OCI-M2 (cell line): Measurements from ENCODE around the gene WIZ.

Source experiments
- DNase-seq: peaks from one replicate; lab custom pipeline; 2025; ENCODE audit not compliant: unreplicated experiment; lab: John Stamatoyannopoulos, UW

The WIZ gene

DNA sequence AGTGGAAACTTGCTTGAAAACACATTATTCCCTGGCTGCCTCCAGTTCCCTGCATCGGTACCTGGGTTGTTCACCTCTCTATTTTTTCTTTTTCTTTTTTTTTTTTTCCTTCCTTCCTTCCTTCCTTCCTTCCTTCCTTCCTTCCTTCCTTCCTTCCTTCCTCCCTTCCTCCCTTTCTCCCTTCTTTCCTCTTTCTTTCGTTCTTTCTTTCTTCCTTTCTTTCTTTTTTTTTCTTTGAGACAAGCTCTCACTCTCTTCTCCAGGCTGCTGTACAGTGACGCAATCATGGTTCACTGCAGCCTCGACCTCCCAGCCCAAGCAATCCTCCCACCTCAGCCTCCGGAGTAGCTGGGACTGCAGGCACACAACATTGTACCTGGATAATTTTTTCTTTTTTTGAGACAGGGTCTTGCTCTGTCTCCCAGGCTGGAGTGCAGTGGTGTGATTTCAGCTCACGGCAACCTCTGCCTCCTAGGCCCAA lies 18.0 kb upstream of the WIZ start:
- DNase-seq, result no peak

DNA sequence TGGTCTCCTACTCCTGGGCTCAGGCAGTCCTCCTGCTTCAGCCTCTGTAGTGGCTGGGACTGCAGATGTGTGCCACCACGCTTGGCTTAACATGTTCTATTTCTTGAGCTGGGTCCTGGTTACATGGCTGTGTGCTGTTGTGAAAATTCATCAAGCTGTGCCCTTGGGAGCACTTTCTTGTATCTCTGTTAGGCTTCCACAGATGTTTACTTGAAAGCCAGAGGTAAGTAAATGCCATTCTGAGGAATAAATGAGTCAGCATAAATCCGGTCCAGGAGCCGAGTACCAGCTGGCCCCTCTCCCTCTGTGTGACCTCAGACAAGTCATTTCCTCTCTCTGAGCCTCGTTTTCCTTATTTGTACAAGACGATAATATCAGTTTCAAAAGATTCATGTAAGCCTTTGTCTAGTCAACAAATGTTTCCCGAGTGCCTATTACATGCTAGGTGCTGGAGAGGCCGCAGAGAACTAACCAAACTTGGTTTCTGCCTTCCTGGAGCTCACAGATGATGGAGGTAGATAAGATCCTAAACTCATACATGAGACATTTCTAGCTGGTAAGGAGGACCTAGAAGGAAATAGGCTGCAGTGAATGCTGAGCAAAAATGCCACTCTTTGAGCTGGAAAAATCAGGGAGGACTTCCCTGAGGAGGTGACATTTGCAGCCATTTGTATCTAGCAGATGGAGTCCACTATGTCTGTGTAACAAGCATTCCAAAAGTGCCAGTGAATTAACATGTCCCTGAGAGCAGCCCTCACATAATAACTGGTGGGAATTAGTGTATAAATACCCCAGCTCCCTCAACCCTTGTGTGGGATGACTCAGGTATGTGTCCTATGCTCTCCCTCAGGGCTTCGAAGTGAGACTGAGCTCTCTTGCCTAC lies 17.3 kb upstream of the WIZ start:
- no peak for DNase-seq

DNA sequence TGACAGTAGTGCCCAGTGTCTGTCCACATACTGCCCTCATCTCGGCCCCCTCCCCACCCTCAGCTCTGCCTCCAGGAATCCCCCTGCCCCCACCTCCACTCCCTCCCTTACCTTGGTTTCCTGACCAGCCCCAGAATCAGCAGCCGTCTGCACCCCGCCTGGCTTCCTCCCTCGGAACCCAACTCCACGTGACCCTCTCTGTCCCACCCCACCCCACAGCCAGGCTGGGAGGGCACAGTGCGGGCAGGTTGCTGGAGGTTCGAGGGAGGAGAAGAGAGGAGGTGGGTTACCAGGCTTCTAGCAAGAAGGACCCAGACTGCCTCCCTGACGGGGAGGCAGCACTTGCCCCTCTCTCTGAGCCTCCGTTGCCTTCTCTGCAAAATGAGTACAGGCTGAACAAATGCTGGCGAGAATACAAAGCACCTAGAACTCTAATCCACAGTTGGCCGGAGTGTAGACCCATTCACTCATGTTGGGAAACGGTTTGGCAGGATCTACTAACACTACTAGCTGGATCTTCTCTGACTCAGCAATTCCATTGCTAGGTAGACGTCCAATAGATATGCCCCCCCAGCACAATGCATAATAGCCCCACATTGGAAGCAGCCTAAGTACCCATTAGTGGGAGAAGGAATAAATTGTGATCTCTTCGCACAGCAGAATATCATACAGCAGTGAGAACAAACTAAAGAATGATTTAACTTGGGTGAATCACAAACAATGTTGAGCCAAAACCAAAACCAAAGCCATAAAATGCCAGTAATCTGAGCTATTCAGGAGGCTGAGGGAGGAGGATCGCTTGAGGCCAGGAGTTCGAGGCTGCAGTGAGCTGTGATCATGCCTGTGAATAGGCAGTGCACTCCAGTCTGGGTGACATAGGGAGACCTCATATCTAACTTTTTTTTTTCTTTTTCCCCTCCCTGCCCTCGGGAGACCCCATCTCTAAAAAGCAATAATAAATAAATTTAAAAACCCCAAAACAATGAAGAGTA lies 14.9 kb upstream of the WIZ start, which contains the start of gene RASAL3:
Gene RASAL3 (minus strand): TSS at position 151 of the 992 bp plus-strand sequence. CDS start 186 bp downstream, outside the sequence.
- DNase-seq, result no peak

DNA sequence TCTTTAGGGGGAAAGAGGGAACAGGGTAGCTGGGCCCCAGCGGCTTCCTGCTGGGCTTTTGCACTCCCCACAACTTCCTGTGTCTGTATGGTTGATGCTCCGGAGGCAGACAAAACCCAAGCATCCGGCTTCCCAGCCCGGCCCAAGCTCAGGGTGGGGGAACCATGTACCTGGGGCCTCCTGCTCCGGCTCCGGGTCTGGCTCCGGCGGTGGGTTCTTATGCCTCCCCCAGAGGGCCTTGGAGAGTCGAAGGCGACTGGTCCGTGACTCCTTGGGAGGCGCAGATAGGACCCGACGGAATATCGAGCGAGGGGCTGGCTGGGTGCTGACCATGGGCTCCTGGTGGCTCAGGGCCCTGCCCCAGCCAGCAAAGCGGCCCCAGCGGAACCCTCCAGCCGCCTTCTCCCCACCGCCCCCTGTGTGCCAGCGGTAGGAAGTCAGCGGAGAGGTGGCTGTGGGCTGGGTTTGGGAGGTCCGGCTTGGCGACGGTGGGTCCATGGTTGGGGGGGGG lies 14.2 kb upstream of the WIZ start:
- no peak for DNase-seq

DNA sequence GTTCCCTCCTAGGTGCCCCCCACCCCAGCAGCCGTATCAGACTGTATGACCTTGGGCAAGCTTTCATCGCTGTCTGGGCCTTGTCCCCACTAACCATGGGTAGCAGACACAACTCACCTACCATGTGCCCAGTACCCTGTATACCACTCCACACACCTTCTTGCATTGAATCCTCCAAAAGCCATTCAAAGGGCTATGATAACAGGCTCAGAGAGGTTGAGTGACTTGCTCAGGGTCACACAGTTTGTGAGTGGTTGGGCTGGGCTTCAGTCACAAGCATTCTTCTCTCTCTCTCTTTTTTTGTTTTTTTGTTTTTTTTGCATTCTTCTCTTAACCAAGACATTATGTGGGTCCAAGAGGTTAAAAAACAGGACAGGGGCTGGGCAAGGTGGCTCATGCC lies 11.9 kb upstream of the WIZ start:
- DNase-seq, result no peak

DNA sequence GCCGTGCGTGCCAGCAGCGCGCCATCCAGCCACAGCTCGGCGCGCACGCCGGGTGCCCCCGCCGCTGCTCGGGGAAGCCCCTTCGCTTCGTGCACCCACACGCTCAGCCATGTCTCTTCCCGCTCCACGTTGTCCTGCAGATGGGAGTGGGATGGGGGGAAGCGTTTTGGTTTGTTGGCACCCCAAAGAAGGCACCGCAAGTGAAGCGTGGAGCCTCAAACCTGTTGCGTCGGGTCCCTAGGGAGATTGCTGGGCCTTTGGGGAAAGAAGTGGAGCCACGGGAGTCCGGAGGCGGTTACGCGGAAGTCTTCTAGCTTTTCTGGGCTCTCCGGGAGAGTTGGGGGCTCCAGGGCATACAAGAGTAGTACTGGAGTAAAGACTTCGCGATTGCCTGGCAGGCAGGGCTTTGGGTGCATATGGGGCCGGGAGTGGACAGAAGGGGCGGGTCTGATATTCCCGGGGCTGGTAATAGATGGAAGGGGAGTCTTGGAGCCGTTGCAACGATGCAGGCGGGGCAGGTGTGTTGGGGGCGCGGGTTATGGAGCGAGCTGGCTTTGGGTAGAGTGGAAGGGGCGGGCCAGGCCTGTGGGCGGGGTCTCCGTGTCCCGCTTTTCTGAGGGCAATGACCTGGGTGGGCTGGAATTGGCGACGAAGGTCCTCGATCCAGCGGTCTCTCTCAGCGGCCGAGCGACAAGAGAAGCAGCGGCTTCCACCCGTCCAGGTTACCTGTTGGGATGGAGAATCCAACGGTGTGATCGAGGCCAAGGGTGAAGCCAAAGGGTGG lies 8.1 kb upstream of the WIZ start:
- no peak for DNase-seq

DNA sequence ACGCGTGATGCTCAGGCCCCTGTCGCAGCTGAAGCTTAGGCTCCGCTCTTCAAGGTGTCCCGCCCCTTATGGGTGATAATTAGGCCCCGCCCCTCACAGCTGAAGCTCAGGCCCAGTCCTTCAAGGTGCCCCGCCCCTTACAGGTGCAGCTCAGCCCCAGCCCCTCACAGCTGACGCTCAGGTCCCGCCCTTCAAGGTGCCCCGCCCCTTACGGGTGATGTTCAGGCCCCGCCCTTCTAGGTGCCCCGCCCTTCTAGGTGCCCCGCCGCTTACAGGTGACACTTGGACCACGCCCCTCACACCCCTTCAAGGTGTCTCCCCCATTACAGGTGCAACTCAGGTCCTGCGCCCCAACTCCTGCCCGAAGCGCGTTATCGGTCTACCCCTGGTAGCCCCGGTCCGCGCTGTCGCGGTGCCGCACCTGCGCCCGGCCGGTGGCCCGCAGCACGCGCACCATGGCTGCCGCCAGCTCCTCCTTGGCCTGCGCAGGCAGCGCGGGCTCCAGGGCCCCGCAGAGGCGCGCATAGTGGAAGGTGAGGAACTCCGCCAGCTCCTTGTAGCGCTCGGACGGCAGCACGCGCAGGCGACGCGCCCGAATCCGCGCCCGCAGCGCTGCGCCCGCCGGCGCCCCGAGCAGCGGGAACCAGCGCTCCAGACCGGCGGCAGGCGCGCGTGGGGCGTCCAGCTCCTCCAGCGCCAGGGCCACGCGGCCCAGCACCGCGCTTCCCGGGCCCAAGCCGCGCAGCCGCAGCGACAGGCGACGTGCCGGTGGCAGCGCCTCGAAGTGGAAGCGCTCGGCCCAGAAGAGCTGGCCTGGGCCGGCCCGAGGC lies 7.3 kb upstream of the WIZ start:
- DNase-seq, result no peak

DNA sequence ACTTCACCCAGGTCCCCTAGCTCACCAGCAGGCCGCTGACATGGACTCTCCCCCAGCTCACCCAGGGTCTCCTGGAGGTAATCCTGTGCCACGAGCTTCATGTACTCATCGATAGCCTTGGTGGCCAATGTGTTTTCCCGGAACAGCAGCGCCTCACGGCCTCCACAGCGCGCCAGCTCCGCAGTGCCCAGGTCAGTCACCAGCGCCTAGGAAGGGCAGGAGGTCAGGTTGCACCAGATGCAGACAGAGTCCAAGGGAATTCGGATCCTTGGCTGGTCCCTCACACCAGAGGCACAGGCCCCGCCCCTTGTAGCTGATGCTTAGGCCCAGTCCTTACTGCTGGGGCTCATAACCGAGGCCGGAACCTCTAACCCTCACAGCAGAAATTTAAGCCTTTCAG lies 6.7 kb upstream of the WIZ start:
- no peak for DNase-seq

DNA sequence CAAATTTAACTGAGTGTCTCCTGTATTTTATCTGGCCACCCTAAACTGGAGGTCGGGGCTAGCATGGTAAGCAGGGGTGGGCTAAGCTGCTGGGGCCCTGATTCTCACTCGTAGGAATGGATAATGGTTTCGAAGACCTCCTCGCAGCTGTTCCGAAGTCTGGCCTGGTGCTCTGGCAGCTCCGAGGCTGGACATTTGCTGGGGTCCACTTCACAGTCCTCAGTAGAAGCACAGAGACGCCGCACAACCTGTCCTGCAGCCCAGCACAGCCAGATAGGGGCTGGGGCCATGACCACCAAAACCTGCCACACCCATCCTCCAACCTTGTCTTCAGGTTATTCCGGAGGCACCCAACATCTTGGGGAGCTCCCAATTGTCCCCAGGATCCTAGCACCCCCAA lies 6.2 kb upstream of the WIZ start:
- DNase-seq, result no peak

DNA sequence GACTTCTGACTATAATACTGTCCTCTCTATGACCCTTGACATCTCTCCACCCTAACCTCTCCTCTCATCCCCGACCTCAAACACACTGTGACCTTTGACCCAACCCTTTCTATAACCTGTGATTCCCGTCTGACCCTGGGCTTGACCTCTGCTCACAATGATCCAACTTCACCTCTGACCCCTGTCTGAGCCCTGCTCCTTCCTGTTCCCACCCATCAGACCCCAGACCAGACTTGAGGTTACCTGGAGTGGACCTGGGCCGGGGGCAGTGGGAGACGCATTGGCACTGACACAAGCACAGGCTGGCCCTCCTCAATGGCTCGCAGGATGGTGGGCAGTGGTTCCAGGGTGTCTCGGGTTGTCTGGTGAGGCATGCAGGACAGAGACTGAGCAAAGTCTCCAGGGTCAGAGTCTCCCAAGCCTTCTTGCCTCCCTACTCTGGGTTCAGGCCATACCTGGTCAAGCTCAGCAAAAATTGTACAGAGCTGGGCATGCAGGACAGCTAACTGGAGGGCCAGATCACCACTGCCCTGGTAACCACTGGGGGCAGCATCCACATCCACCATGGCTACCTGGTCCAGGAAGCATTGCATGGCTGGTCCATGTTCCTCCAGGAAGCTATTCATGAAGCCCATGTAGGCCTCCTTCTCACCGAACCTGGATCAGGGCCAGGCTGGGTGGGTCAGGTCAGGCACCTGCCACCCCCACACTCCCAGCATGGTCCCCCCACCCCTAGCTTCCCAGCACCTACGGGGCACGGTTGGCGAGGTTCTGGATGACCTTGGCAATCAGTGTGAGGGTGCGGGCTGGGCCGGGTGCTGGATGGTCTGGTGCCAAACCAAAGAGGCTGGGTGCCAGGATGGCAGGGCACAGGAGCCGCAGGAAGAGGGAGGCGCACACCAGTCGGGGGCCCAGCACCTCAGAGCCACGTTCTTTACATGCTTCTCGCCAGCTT lies 4.4 kb upstream of the WIZ start:
- no peak for DNase-seq

DNA sequence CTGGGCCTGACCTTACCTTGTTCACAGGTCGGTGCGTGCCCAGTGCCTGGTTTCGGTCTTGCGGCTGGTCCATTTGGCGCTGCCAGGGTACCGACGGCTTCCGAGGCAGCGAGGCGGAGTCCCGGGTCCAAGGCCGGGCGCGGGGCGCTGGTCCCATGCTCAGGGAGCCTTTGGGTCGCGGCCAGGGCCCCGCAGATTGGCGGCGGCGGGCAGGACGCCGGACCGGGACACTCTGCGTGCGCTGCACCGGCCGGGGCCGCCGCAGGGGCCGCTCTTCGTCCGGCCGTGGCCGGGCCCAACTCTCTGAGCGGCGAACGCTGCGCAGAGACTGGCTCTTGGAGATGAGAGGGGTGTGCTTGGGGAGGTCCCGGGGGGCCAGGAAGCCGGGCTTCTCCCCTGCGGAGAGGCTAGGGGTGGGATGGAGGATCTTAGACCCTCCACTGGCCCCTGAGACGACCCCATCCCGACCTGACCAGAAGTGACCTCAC lies 3.4 kb upstream of the WIZ start:
- no peak for DNase-seq

DNA sequence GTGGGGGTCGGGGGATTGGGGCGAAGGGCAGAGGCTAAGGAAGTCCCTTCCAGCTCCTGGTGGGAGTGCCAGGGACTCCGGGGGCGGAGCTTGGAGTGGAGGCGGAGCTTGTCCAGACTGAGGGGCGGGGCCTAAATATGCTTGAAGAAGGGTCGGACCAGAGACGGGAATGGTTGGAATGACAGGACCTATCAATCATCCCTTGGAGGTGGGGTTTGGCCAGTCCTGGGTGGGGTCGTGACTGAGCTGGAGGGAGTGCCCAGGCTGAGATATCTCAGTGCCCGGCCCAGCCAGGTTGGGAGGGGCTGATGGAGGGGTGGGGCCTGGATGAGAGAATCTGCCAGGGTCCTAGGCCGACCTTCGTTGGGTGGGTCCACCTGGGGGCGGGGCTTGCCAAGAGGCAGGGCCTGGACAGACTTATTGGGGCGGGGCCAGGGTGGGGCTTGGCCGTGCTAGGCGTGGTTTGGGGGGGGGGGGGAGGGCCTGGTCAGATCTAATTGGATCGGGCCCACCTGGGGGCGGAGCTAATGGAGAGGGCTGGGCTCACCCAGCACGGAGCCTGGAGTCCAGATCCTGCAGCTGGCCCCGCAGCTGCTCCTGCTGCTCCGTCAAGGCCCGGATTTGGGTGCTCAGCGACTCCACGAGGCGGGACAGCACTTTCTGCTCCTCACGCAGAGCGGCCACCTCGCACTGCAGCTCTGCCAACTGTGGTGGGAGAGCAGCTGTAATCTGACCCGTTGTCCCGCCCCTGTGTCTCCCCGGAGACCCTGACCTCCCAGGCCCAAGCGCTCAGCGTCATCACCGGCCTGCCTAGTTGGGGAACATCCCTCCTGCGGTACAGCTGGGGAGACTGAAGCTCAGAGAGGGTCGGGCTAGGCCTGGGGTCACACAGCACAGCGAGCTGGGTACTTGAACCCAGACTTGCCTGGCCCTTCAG lies 2.6 kb upstream of the WIZ start:
- no peak for DNase-seq

DNA sequence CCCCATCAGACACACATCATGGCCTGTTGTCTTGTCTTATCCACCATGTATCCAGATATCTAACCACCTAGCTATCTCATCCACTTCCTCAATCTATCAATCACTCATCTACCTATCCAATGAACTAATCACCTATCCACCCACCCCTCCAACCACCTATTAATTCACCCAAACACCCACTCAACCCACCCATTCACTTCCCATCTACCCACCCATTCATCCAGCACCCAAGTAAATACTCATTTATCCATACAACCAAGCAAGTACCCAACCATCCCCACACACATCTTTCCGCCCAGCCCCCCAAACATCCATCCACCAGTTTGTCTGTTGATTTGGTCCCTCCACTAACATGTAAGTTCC lies 753 bp upstream of the WIZ start:
- no peak for DNase-seq

DNA sequence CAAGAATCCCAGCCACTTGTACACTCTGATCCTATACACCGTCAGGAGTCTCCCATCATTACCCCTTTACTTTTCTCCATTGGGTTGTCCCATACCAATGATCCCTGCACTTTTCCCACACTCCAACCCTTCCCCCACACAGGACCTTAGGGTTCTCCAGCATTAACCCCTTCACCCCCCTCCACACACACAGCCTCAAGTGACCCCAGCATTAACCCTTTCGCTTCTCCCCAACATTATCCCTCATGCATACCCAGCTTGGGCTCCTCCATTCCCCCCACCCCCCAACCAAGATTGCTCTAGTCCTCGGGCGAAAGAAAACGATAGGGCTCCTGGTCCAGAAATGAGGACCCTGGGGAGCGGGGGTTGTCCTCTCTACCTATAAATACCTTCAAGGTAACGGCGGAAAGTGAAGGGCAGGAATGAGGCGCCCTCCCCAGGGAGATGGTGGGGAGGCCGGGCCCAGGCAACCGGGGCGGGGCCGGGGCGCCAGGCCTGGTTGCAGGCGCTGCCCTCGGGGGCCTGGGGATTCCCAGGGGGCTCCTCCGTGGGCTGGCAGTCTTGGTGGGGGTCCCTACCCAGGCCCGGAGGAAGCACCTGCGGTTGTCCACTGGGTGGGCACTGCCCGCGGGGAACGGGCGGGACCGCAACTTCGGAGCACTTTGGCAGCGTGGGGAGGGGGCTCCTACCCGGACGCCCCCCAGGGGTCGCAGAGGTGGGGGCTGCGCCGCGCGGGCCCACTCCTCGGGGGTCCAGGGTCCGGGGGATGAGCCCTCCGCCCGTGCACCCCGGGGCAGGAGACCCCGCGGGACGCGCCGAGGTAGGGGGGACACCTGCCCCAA lies 757 bp downstream of the WIZ start:
- no peak for DNase-seq

DNA sequence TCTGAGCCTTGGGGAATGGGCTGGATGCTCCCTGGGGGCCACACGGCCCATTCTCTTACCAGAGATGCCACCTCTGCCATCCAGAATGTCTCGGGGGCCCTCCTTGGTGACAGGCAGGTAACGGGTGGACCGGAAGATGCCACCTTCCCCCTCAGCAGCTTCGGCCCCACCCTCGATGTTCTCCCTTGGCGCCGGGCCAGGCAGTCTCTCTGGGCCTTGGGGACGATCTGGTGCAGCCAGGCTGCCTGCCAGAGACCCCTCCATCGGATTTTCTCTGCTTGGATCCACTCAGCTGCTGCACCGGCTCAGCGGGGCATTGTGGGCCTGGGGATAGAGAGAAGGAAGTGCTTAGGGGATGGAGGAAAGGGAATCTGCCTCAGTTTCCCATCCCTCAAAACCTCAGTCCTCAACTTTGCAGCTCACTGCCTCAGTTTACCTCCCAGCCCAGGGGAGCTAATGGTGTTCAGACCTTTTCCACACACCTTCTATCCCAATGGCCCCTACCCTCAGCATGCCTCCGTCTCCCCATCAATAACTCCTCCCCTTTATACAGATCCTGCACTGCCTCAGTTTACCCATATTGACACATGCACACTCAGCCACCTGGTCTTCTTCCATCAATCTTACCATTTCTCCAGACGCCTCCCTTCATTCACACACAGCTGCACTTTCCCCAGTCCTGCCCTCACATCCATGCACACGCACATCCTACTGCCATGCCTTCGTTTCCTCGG lies 1.5 kb downstream of the WIZ start:
- DNase-seq, result no peak

DNA sequence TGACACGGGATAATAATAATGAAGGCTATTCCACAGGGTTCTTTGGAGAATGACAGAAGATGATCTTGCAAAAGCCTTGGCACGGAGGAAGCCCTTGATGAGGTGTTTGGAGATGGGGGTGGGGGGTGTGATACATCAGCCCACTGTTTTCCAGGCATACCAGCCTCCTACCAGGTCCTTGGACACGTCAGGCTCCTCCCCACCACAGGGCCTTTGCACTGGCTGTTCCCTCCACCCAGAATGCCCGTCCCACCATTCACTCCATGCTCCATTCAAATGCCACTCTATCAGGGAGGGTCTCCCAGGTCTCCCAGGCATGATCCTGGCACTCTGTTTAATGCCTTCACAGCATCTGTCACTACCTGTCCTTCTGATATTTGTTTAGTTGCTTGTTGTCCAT lies 2.7 kb downstream of the WIZ start:
- DNase-seq, result no peak
